MM.1S (cell line): ENCODE measurements around the gene UXS1.

Source experiments
- EZH2 ChIP-seq: fragments of 300-600 bp; sonication (generic); optimal IDR thresholded peaks from 2 replicates; pipeline ENCODE3; 2017; ENCODE audit warnings: low read depth, mild to moderate bottlenecking, antibody characterized with exemption, low read length, mixed read lengths
- TF ChIP-seq, protein P1 (sequence below): fragments of 300-600 bp; sonication (generic); IDR thresholded peaks from 2 replicates; pipeline ENCODE4 v1.5.1; 2016; ENCODE audit warnings: antibody characterized with exemption, low read length, mixed read lengths

DNA sequence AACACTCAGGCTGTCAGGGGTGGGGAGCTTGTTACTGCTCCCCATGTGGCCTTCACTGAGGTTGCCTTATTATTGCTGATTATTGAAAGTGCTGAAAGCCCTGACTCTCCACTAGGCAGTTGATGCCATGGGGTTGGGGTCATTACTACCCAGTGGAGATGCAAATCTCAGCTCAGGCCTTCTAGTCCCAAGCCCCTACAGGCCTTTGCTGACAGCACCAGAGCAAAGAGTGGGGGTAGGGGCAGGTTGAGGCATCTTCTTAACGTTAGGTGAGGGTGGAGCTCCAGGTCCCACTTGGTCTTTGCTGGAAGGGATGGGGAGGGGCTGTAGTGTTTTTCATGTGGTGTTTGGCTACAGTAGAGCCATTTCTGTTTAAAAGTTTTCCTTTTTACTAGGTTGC, 104.5 kb downstream of the UXS1 start:
- TF ChIP-seq, protein P1, sequence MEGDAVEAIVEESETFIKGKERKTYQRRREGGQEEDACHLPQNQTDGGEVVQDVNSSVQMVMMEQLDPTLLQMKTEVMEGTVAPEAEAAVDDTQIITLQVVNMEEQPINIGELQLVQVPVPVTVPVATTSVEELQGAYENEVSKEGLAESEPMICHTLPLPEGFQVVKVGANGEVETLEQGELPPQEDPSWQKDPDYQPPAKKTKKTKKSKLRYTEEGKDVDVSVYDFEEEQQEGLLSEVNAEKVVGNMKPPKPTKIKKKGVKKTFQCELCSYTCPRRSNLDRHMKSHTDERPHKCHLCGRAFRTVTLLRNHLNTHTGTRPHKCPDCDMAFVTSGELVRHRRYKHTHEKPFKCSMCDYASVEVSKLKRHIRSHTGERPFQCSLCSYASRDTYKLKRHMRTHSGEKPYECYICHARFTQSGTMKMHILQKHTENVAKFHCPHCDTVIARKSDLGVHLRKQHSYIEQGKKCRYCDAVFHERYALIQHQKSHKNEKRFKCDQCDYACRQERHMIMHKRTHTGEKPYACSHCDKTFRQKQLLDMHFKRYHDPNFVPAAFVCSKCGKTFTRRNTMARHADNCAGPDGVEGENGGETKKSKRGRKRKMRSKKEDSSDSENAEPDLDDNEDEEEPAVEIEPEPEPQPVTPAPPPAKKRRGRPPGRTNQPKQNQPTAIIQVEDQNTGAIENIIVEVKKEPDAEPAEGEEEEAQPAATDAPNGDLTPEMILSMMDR = no peak
- no peak for TF ChIP-seq EZH2
